ENCODE measurements around the gene DAP. TPM values are rescaled to one million over a fixed set of nuclear protein-coding genes. Genes with fewer than 3 reads are reported as not detected.

Gene DAP
- total RNA-seq, 2 donors from 2014 or later, result 40.1 to 54.5 TPM

GRCh38 chr5:10778179-10778910 is 17.3 kb upstream of the DAP start:
- ATAC-seq (no peak), DNase-seq (no peak)
- no peak overlapping the region for H3K4me3 Mint-ChIP-seq
- H3K27me3 Mint-ChIP-seq, result peaks cover 18% of the 10 kb centered on the region
- no peaks in the 10 kb centered on the region for H3K4me1 Mint-ChIP-seq
- H3K36me3 Mint-ChIP-seq (ENCODE audit: low read depth), result no peaks in the 10 kb centered on the region
- no peak overlapping the region for H3K27ac Mint-ChIP-seq
- no peaks in the 10 kb centered on the region for H3K9me3 ChIP-seq (ENCODE audit: control insufficient read depth, low read length, poor library complexity, severe bottlenecking)

DNA sequence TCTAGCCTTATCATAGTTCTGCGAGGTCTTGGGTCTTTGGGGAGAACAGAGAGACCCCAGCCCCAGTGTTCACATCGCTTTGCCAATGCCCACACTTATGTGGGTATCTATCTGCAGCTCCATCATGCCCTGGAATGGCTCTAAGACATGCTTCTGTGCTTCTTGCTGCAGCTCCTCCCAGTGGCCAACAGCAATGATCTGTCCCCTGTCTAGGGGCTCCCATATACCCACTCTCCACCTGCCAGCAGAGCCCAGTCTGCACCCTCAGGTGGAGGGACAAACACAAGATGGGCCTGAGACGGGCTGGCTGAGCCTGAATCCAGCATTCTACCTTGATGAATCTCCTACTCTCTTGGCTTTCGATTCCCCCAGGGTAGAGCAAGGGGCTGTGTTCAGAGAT is 14.6 kb upstream of the DAP start:
- peaks cover 3% of the 10 kb centered on the region for H3K36me3 Mint-ChIP-seq (ENCODE audit: low read depth)
- peaks cover 32% of the 10 kb centered on the region for H3K27me3 Mint-ChIP-seq
- ATAC-seq, result no peak
- DNase-seq, result no peak
- no peaks in the 10 kb centered on the region for H3K4me1 Mint-ChIP-seq
- H3K9me3 ChIP-seq (ENCODE audit: control insufficient read depth, low read length, poor library complexity, severe bottlenecking), result no peaks in the 10 kb centered on the region
- H3K27ac Mint-ChIP-seq, result no peak overlapping the region
- no peak overlapping the region for H3K4me3 Mint-ChIP-seq

GRCh38 chr5:10772901-10773585 is 12.0 kb upstream of the DAP start:
- no peaks in the 10 kb centered on the region for H3K9me3 ChIP-seq (ENCODE audit: control insufficient read depth, low read length, poor library complexity, severe bottlenecking)
- ATAC-seq (no peak), DNase-seq (no peak)
- Mint-ChIP-seq H3K27me3 (peaks cover 39% of the 10 kb centered on the region), H3K4me1 (no peaks in the 10 kb centered on the region), H3K4me3 (no peak overlapping the region), H3K27ac (no peak overlapping the region), H3K36me3 (ENCODE audit: low read depth) (peaks cover 3% of the 10 kb centered on the region)

DNA sequence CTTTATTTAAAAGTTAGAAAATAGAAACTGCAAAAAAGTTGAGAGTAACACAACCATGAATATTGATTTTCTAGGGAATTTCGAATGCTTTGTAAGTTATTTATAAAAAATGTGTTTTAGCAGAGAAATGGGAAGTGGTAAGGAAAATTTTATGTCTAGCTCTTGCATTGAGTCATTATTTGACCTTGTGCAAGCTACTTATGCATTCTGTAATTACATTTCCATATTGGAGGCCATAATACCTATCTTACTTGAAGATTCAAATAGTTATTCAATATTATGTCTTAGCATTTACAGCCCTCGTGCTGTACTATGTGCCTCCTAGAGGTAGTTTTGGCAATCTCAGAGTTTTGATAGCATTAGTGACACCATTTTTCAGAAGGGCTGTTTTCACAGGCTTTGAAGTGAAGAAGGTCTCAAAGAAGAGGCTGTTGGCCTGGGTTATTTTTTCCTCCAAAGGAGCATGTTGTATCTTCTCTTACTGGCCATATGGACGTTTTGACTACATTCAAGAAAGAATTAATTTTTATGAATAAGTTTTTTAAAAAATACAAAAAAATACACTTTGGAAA is 7.4 kb upstream of the DAP start:
- DNase-seq, result no peak
- no peak overlapping the region for H3K4me3 Mint-ChIP-seq
- no peaks in the 10 kb centered on the region for H3K9me3 ChIP-seq (ENCODE audit: control insufficient read depth, low read length, poor library complexity, severe bottlenecking)
- no peak for ATAC-seq
- H3K27ac Mint-ChIP-seq, result no peak overlapping the region
- H3K27me3 Mint-ChIP-seq, result peaks cover 21% of the 10 kb centered on the region
- no peaks in the 10 kb centered on the region for H3K4me1 Mint-ChIP-seq
- H3K36me3 Mint-ChIP-seq (ENCODE audit: low read depth), result peaks cover 3% of the 10 kb centered on the region

- H3K4me1 Mint-ChIP-seq, result peaks cover 26% of the 10 kb centered on the region
Observed at GRCh38 chr5:10762776-10763500, 1.9 kb upstream of the DAP start.

GRCh38 chr5:10761933-10762775 is 1.1 kb upstream of the DAP start:
- peaks cover 33% of the 10 kb centered on the region for H3K4me1 Mint-ChIP-seq
- no peak for ATAC-seq

More at GRCh38 chr5:10762776-10763500, 1.9 kb upstream of the DAP start:
- Mint-ChIP-seq H3K27ac (peak overlapping the region; percentile 11), H3K27me3 (no peaks in the 10 kb centered on the region), H3K4me3 (peak overlapping the region; percentile 91), H3K36me3 (ENCODE audit: low read depth) (no peaks in the 10 kb centered on the region)
- no peaks in the 10 kb centered on the region for H3K9me3 ChIP-seq (ENCODE audit: control insufficient read depth, low read length, poor library complexity, severe bottlenecking)
- DNase-seq (no peak), ATAC-seq (no peak)

DNA sequence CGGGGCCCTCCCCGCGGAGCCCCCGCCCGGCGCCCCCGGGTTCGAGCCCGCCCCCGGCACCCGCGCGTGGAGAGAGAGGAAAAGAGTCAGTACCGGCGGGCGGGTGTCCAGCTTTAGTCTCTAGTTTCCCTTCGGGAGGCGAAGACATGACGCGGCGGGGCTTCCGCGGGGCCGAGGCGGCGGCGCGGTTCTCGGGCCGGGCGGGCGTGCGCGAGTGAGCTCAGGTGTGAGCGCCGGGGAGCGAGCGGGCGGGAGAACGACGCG is 181 bp downstream of the DAP start:
- Mint-ChIP-seq H3K27ac (peak overlapping the region; percentile 86), H3K27me3 (no peaks in the 10 kb centered on the region), H3K4me3 (peak overlapping the region; percentile 91), H3K36me3 (ENCODE audit: low read depth) (no peaks in the 10 kb centered on the region), H3K4me1 (peaks cover 35% of the 10 kb centered on the region)
- H3K9me3 ChIP-seq (ENCODE audit: control insufficient read depth, low read length, poor library complexity, severe bottlenecking), result no peaks in the 10 kb centered on the region
- DNase-seq, result no peak
- ATAC-seq, result no peak

More at GRCh38 chr5:10761933-10762775, 1.1 kb upstream of the DAP start:
- no peak for DNase-seq
- H3K36me3 Mint-ChIP-seq (ENCODE audit: low read depth), result no peaks in the 10 kb centered on the region
- H3K27ac Mint-ChIP-seq, result peak overlapping the region; percentile 11
- H3K27me3 Mint-ChIP-seq, result no peaks in the 10 kb centered on the region
- H3K9me3 ChIP-seq (ENCODE audit: control insufficient read depth, low read length, poor library complexity, severe bottlenecking), result no peaks in the 10 kb centered on the region
- peak overlapping the region; percentile 91 for H3K4me3 Mint-ChIP-seq

GRCh38 chr5:10760096-10760920 is 726 bp downstream of the DAP start:
- H3K4me1 Mint-ChIP-seq, result peaks cover 40% of the 10 kb centered on the region
- H3K27me3 Mint-ChIP-seq, result no peaks in the 10 kb centered on the region
- no peaks in the 10 kb centered on the region for H3K36me3 Mint-ChIP-seq (ENCODE audit: low read depth)
- H3K27ac Mint-ChIP-seq, result peak overlapping the region; percentile 86
- DNase-seq, result no peak
- ATAC-seq, result peak; percentile 40
- H3K4me3 Mint-ChIP-seq, result peak overlapping the region; percentile 91
- H3K9me3 ChIP-seq (ENCODE audit: control insufficient read depth, low read length, poor library complexity, severe bottlenecking), result no peaks in the 10 kb centered on the region

DNA sequence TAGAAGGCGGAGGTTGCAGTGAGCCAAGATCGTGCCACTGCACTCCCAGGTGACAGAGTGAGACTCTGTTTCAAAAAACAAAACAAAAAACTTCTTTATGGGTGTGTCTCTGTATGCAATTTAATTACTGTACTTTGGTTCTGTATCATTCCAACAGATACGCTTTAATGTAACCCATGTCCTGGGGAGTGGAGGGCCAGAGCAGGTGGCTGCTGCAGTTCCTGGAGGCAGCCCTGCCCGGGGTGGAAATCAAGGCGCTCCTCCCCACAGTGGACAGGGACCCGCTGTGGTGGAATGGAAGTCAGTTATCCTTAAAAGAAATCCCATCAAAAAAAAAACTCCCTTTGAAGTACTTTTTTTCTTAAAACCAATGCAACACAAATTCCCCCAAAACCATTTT is 1.9 kb downstream of the DAP start:
- H3K4me1 Mint-ChIP-seq, result peaks cover 47% of the 10 kb centered on the region
- no peak for DNase-seq
- peak overlapping the region; percentile 52 for H3K4me3 Mint-ChIP-seq
- no peaks in the 10 kb centered on the region for H3K9me3 ChIP-seq (ENCODE audit: control insufficient read depth, low read length, poor library complexity, severe bottlenecking)
- no peak for ATAC-seq
- H3K27me3 Mint-ChIP-seq, result no peaks in the 10 kb centered on the region
- H3K36me3 Mint-ChIP-seq (ENCODE audit: low read depth), result peaks cover 5% of the 10 kb centered on the region
- peak overlapping the region; percentile 86 for H3K27ac Mint-ChIP-seq

- DNase-seq, result no peak
- H3K9me3 ChIP-seq (ENCODE audit: control insufficient read depth, low read length, poor library complexity, severe bottlenecking), result no peaks in the 10 kb centered on the region
- H3K4me1 Mint-ChIP-seq, result peaks cover 55% of the 10 kb centered on the region
- H3K36me3 Mint-ChIP-seq (ENCODE audit: low read depth), result peaks cover 7% of the 10 kb centered on the region
- H3K4me3 Mint-ChIP-seq, result no peak overlapping the region
- H3K27ac Mint-ChIP-seq, result no peak overlapping the region
- no peak for ATAC-seq
- H3K27me3 Mint-ChIP-seq, result no peaks in the 10 kb centered on the region
Observed at GRCh38 chr5:10757922-10758555, 3.0 kb downstream of the DAP start.

GRCh38 chr5:10757043-10757442 is 4.0 kb downstream of the DAP start:
- no peak overlapping the region for H3K4me3 Mint-ChIP-seq
- ATAC-seq (no peak), DNase-seq (no peak)
- no peak overlapping the region for H3K27ac Mint-ChIP-seq
- no peaks in the 10 kb centered on the region for H3K9me3 ChIP-seq (ENCODE audit: control insufficient read depth, low read length, poor library complexity, severe bottlenecking)
- H3K27me3 Mint-ChIP-seq, result no peaks in the 10 kb centered on the region
- peaks cover 46% of the 10 kb centered on the region for H3K4me1 Mint-ChIP-seq
- peaks cover 7% of the 10 kb centered on the region for H3K36me3 Mint-ChIP-seq (ENCODE audit: low read depth)

GRCh38 chr5:10756549-10756948 is 4.5 kb downstream of the DAP start:
- no peaks in the 10 kb centered on the region for H3K9me3 ChIP-seq (ENCODE audit: control insufficient read depth, low read length, poor library complexity, severe bottlenecking)
- ATAC-seq, result no peak
- DNase-seq, result no peak
- Mint-ChIP-seq H3K27ac (no peak overlapping the region), H3K4me3 (no peak overlapping the region), H3K27me3 (no peaks in the 10 kb centered on the region), H3K36me3 (ENCODE audit: low read depth) (peaks cover 7% of the 10 kb centered on the region), H3K4me1 (peaks cover 44% of the 10 kb centered on the region)
